22Rv1 (cell line): ENCODE data around the gene MTMR6.

ENCODE experiments used
- ZFX ChIP-seq: fragments of 450-650 bp; IDR thresholded peaks from 2 replicates; pipeline ENCODE4 v1.6.1; 2017; ENCODE audit warnings: antibody characterized with exemption, borderline replicate concordance
- TF ChIP-seq, protein P1 (sequence below): fragments of 450-650 bp; IDR thresholded peaks from 2 replicates; pipeline ENCODE4 v1.5.1; 2017; ENCODE audit warnings: mild to moderate bottlenecking

DNA sequence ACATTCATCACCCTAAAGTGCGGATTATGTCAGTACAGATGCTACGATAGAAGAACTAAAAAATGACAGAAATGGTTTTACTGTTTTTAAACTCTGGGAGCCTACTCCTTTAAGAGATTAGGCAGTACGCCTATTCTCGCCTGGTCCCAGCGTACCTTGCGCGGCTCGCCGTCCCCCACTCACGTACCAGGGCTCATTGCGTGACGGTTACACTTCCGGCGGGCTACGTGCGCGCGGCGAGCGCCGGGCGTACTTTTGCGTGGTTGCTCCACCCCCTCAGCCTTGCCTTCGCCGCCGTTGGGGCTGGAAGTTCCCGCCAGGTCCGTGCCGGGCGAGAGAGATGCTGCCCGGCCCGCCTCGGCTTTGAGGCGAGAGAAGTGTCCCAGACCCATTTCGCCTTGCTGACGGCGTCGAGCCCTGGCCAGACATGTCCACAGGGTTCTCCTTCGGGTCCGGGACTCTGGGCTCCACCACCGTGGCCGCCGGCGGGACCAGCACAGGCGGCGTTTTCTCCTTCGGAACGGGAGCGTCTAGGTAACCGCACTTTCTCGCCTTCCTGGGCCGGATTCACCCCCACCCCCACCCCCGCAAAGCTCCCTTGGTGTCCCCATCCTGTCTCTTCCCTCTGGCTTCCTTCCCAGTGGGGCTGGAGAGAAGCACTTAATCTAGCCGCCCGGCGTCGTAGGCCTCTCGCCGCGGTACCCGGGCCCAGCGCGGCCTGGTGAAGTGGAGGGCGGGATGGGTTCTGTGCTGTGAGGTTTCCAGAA lies 14.2 kb upstream of the MTMR6 start, which contains the start of gene NUP58:
- TF ChIP-seq, protein P1, sequence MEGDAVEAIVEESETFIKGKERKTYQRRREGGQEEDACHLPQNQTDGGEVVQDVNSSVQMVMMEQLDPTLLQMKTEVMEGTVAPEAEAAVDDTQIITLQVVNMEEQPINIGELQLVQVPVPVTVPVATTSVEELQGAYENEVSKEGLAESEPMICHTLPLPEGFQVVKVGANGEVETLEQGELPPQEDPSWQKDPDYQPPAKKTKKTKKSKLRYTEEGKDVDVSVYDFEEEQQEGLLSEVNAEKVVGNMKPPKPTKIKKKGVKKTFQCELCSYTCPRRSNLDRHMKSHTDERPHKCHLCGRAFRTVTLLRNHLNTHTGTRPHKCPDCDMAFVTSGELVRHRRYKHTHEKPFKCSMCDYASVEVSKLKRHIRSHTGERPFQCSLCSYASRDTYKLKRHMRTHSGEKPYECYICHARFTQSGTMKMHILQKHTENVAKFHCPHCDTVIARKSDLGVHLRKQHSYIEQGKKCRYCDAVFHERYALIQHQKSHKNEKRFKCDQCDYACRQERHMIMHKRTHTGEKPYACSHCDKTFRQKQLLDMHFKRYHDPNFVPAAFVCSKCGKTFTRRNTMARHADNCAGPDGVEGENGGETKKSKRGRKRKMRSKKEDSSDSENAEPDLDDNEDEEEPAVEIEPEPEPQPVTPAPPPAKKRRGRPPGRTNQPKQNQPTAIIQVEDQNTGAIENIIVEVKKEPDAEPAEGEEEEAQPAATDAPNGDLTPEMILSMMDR, result no peak
- no peak for TF ChIP-seq ZFX
